ENCODE data around the gene MAT2B. TPM values are rescaled to one million over a fixed set of nuclear protein-coding genes. Genes with fewer than 3 reads are reported as not detected.
"Not testable (repeated sequence)": the region's sequence is repeated elsewhere in the genome, so short reads cannot be mapped to it uniquely, and the experiment has no call there.

MAT2B gene
- total RNA-seq, 1 donor from 2014 or later, result 66.8 TPM

DNA sequence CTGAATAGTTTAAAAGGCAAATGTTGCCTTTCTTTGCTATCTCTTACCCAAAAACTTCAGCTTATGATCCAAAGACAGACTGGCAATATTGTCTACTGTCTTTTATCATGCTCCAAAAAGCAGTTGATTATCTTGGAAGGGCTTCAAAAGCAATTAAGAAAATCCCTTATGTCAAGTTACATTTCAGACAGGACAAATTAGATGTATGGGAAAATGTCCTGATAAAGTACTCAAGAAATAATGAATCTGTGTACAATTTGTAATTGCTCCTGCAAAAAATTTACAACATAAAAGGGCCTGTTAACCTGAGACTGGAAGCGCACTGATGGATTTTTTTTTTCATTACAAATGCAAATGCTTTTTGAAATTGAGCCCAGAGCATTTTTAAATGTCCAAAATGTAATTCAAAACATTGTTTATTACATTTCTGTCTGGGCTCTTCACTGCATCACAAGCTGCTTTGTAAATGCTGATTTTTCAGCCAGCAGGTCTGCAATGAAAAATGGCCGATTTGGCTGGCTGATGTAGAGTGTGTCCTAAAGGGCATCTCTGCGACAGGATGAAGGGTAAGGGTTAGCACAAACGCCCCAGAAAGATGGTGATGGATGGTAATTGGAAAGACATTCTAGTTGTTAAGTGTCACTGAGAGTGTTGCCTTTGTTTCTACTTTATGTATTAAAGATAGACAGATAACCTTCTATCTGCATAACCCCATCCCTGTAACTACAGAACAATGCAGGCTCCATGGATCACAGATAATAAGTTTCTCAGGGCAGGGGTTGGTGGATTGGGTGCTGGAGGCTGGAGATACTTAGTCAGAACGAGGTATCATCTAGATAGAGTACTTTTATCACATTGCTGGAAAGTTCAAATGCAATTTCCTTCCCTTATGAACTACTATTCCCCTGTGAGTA lies 27.0 kb downstream of the MAT2B start:
- no peak overlapping the region for H3K4me3 Mint-ChIP-seq (ENCODE audit: low read depth)
- DNase-seq (ENCODE audit: low spot score, unreplicated experiment), result no peak
- no peaks in the 10 kb centered on the region for H3K36me3 Mint-ChIP-seq (ENCODE audit: insufficient read depth)
- H3K27me3 Mint-ChIP-seq, result peaks cover 18% of the 10 kb centered on the region
- TF ChIP-seq, protein P1, sequence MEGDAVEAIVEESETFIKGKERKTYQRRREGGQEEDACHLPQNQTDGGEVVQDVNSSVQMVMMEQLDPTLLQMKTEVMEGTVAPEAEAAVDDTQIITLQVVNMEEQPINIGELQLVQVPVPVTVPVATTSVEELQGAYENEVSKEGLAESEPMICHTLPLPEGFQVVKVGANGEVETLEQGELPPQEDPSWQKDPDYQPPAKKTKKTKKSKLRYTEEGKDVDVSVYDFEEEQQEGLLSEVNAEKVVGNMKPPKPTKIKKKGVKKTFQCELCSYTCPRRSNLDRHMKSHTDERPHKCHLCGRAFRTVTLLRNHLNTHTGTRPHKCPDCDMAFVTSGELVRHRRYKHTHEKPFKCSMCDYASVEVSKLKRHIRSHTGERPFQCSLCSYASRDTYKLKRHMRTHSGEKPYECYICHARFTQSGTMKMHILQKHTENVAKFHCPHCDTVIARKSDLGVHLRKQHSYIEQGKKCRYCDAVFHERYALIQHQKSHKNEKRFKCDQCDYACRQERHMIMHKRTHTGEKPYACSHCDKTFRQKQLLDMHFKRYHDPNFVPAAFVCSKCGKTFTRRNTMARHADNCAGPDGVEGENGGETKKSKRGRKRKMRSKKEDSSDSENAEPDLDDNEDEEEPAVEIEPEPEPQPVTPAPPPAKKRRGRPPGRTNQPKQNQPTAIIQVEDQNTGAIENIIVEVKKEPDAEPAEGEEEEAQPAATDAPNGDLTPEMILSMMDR (IDR thresholded peaks at IDR 0.05; ENCODE audit: unreplicated experiment), result no peak
- H3K4me1 Mint-ChIP-seq (ENCODE audit: low read depth), result peaks cover 11% of the 10 kb centered on the region
- no peak overlapping the region for H3K27ac Mint-ChIP-seq
- no peaks in the 10 kb centered on the region for H3K9me3 Mint-ChIP-seq (ENCODE audit: low read depth)

DNA sequence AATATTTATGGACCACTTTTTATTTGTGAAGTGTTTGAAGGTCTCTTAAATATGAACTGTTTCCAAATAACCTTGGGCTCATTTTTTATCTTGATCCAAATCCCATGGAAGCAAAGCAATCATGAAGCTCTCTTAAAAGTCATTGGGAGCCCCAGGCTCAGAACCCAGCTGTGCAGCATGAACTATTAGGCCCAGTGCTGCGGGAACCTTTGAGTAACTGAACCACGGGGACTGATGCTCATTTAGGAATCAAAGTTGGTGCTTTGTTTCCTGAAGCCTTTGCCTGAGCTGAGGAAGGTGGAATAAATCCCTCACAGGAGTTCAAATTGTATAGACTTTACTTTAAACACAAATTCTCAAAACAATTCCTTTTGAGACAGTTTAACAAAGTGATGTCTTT lies 27.8 kb downstream of the MAT2B start:
- Mint-ChIP-seq H3K4me1 (ENCODE audit: low read depth) (peaks cover 11% of the 10 kb centered on the region), H3K36me3 (ENCODE audit: insufficient read depth) (no peaks in the 10 kb centered on the region), H3K4me3 (ENCODE audit: low read depth) (no peak overlapping the region), H3K9me3 (ENCODE audit: low read depth) (no peaks in the 10 kb centered on the region), H3K27me3 (peaks cover 18% of the 10 kb centered on the region), H3K27ac (no peak overlapping the region)
- DNase-seq (ENCODE audit: low spot score, unreplicated experiment), result no peak
- TF ChIP-seq, protein P1 (IDR thresholded peaks at IDR 0.05; ENCODE audit: unreplicated experiment), result no peak

DNA sequence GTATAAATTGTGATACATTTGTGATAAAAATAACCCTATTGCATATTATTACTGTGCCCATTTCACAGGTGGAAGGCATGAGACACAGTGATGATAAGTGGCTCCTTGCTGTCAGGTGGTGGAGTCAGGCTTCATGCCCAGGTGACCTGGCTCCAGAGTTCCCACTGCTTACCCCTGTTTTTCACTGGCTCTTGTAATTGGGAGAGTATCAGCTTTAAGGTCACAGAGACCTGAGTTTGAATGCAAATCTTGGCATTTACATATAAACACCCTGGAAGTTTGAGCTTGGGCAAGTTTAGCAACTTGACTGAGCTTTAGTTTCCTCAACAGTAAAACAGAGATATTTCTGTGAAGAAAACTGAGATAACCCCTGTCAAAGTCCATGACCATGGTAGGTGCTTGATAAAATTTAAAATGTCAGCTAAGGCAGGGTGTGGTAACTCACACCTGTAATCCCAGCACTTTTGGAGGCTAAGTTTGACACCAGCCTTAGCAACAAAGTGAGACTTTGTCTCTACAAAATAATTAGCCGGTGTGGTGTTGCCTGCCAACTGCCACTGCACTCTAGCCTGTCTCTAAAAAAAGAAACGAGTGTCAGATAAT lies 29.2 kb downstream of the MAT2B start:
- DNase-seq (ENCODE audit: low spot score, unreplicated experiment), result no peak
- H3K4me1 Mint-ChIP-seq (ENCODE audit: low read depth), result peaks cover 11% of the 10 kb centered on the region
- no peaks in the 10 kb centered on the region for H3K9me3 Mint-ChIP-seq (ENCODE audit: low read depth)
- H3K36me3 Mint-ChIP-seq (ENCODE audit: insufficient read depth), result no peaks in the 10 kb centered on the region
- H3K4me3 Mint-ChIP-seq (ENCODE audit: low read depth), result no peak overlapping the region
- no peak overlapping the region for H3K27ac Mint-ChIP-seq
- TF ChIP-seq, protein P1 (IDR thresholded peaks at IDR 0.05; ENCODE audit: unreplicated experiment), result no peak
- peaks cover 18% of the 10 kb centered on the region for H3K27me3 Mint-ChIP-seq

DNA sequence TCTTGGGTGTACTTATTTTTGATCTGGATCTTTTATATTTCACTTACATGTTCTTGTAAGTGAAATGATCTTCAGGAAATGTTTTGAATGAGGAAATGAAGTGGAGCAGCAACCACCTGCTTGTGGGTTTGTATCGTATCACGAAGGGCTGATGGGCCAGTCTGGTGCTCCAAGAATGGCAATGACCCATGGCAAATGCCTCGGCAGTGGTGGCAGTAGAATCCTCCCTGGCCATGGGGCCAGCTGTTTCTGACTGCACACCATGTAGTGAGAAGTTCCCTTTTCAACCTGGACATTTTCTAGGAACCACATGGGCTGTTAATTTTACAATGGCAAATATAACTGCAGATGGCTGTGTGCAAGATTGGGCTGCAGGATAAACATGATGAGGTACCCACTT lies 29.9 kb downstream of the MAT2B start:
- peaks cover 11% of the 10 kb centered on the region for H3K4me1 Mint-ChIP-seq (ENCODE audit: low read depth)
- no peaks in the 10 kb centered on the region for H3K36me3 Mint-ChIP-seq (ENCODE audit: insufficient read depth)
- H3K4me3 Mint-ChIP-seq (ENCODE audit: low read depth), result no peak overlapping the region
- no peak for DNase-seq (ENCODE audit: low spot score, unreplicated experiment)
- H3K9me3 Mint-ChIP-seq (ENCODE audit: low read depth), result no peaks in the 10 kb centered on the region
- H3K27me3 Mint-ChIP-seq, result peaks cover 18% of the 10 kb centered on the region
- H3K27ac Mint-ChIP-seq, result no peak overlapping the region
- TF ChIP-seq, protein P1 (IDR thresholded peaks at IDR 0.05; ENCODE audit: unreplicated experiment), result no peak

DNA sequence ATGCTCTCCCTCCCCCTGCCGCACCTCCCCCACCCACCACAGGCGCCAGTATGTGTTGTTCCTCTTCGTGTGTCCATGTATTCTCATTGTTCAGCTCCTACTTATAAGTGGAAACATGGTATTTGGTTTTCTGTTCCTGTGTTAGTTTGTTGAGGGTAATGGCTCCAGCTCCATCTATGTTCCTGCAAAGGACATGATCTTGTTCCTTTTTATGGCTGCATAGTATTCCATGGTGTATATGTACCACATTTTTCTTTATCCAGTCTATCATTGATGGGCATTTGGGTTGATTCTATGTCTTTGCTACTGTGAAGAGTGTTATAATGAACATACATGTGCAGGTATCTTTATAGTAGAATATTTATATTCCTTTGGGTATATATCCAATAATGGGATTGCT lies 31.0 kb downstream of the MAT2B start:
- not testable (repeated sequence) for DNase-seq (ENCODE audit: low spot score, unreplicated experiment); H3K27ac Mint-ChIP-seq; H3K36me3 Mint-ChIP-seq (ENCODE audit: insufficient read depth); H3K9me3 Mint-ChIP-seq (ENCODE audit: low read depth); H3K4me3 Mint-ChIP-seq (ENCODE audit: low read depth)
- Mint-ChIP-seq H3K27me3 (peaks cover 18% of the 10 kb centered on the region), H3K4me1 (ENCODE audit: low read depth) (peaks cover 11% of the 10 kb centered on the region)

Measured in progenitor cell of endocrine pancreas (in vitro differentiated cells).